H9 (cell line): ENCODE results near the gene CWH43. TPM values are rescaled to one million over a fixed set of nuclear protein-coding genes. Genes with fewer than 3 reads are reported as not detected.

Source experiments
- DNase-seq: peaks from one replicate; pipeline ENCODE4 v3.0.0-alpha.2; 2017
- H2AFZ ChIP-seq: one replicate; pipeline ENCODE4 v1.6.1; 2013; ENCODE audit warnings: mild to moderate bottlenecking, low read length, control low read depth, moderate library complexity
- H2AK5ac ChIP-seq: 2 replicates; pipeline ENCODE4 v1.6.1; 2013; ENCODE audit warnings: low read length, control low read depth, mixed read lengths; ENCODE audit not compliant: insufficient read length
- H2BK120ac ChIP-seq: one replicate; pipeline ENCODE4 v1.6.1; 2013; ENCODE audit warnings: low read depth, mild to moderate bottlenecking, low read length, control low read depth, inconsistent platforms; ENCODE audit not compliant: poor library complexity, severe bottlenecking
- H2BK12ac ChIP-seq: 2 replicates; pipeline ENCODE4 v1.6.1; 2013; ENCODE audit warnings: low read length, control low read depth, mixed read lengths, low read depth; ENCODE audit not compliant: insufficient read length
- H2BK15ac ChIP-seq: 2 replicates; pipeline ENCODE4 v1.6.1; 2013; ENCODE audit warnings: low read depth, low read length, control low read depth
- H2BK20ac ChIP-seq: one replicate; pipeline ENCODE4 v1.6.1; 2013; ENCODE audit warnings: low read depth, mild to moderate bottlenecking, low read length, control low read depth, inconsistent platforms; ENCODE audit not compliant: poor library complexity, severe bottlenecking
- H2BK5ac ChIP-seq: 2 replicates; pipeline ENCODE4 v1.6.1; 2013; ENCODE audit warnings: low read length, control low read depth, mixed read lengths; ENCODE audit not compliant: insufficient read length
- H3K14ac ChIP-seq: 2 replicates; pipeline ENCODE4 v1.6.1; 2013; ENCODE audit warnings: low read length, control low read depth; ENCODE audit not compliant: insufficient read depth
- H3K18ac ChIP-seq: 2 replicates; pipeline ENCODE4 v1.6.1; 2013; ENCODE audit warnings: low read depth, mild to moderate bottlenecking, mixed read lengths, low read length, control low read depth; ENCODE audit not compliant: insufficient read length
- H3K23ac ChIP-seq: 2 replicates; pipeline ENCODE4 v1.6.1; 2013; ENCODE audit warnings: low read length, control low read depth, mixed read lengths, low read depth; ENCODE audit not compliant: insufficient read length
- H3K23me2 ChIP-seq: 2 replicates; pipeline ENCODE4 v1.6.1; 2013; ENCODE audit warnings: low read depth, mild to moderate bottlenecking, mixed read lengths, low read length, control low read depth; ENCODE audit not compliant: insufficient read length, poor library complexity, severe bottlenecking
- H3K27ac ChIP-seq: 2 replicates; pipeline ENCODE4 v1.5.1; 2013; ENCODE audit warnings: low read length, control low read depth, mixed read lengths, low read depth; ENCODE audit not compliant: insufficient read length
- H3K27me3 ChIP-seq: 2 replicates; pipeline ENCODE4 v1.6.1; 2013; ENCODE audit warnings: low read length, control low read depth, inconsistent platforms; ENCODE audit not compliant: insufficient read depth
- H3K4ac ChIP-seq: 2 replicates; pipeline ENCODE4 v1.6.1; 2013; ENCODE audit warnings: low read depth, mild to moderate bottlenecking, control low read depth, inconsistent platforms, low read length, moderate library complexity
- H3K4me1 ChIP-seq: 2 replicates; pipeline ENCODE4 v1.6.1; 2013; ENCODE audit warnings: low read length, control low read depth, inconsistent platforms; ENCODE audit not compliant: insufficient read depth
- H3K4me2 ChIP-seq: 2 replicates; pipeline ENCODE4 v1.6.1; 2013; ENCODE audit warnings: low read length, control low read depth, mixed read lengths; ENCODE audit not compliant: insufficient read length, insufficient read depth
- H3K56ac ChIP-seq: 2 replicates; pipeline ENCODE4 v1.6.1; 2013; ENCODE audit warnings: low read depth, mild to moderate bottlenecking, mixed read lengths, low read length, control low read depth; ENCODE audit not compliant: insufficient read length
- H3K79me1 ChIP-seq: 2 replicates; pipeline ENCODE4 v1.6.1; 2013; ENCODE audit warnings: low read depth, mild to moderate bottlenecking, moderate library complexity, low read length, control low read depth, inconsistent platforms; ENCODE audit not compliant: insufficient read depth, poor library complexity, severe bottlenecking
- H3K79me2 ChIP-seq: 2 replicates; pipeline ENCODE4 v1.6.1; 2013; ENCODE audit warnings: low read length, control low read depth, inconsistent platforms; ENCODE audit not compliant: insufficient read depth
- H3K9ac ChIP-seq: 2 replicates; pipeline ENCODE4 v1.6.1; 2013; ENCODE audit warnings: low read length, control low read depth, mixed read lengths; ENCODE audit not compliant: insufficient read length; ENCODE audit errors: extremely low read depth
- H3K9me3 ChIP-seq: one replicate; pipeline ENCODE4 v1.6.1; 2013; ENCODE audit warnings: low read depth, low read length, inconsistent platforms; ENCODE audit not compliant: control insufficient read depth
- H3T11ph ChIP-seq: one replicate; pipeline ENCODE4 v1.6.1; 2013; ENCODE audit warnings: mild to moderate bottlenecking, low read length, control low read depth, inconsistent platforms
- H4K20me1 ChIP-seq: one replicate; pipeline ENCODE4 v1.6.1; 2013; ENCODE audit not compliant: control insufficient read depth, insufficient read length, insufficient read depth
- H4K5ac ChIP-seq: 2 replicates; pipeline ENCODE4 v1.6.1; 2013; ENCODE audit warnings: low read depth, mild to moderate bottlenecking, mixed read lengths, low read length, control low read depth; ENCODE audit not compliant: insufficient read length
- H4K8ac ChIP-seq: replicated peaks from 2 replicates; pipeline ENCODE4 v1.6.1; 2013; ENCODE audit warnings: low read length, control low read depth, mixed read lengths, low read depth; ENCODE audit not compliant: insufficient read length
- H4K91ac ChIP-seq: 2 replicates; pipeline ENCODE4 v1.6.1; 2013; ENCODE audit warnings: low read depth, mild to moderate bottlenecking, moderate library complexity, mixed read lengths, low read length, control low read depth; ENCODE audit not compliant: insufficient read length
- H3K27ac Mint-ChIP-seq, 3 experiments: 2 replicates in 2 of 3; 3 replicates in 1 of 3; pipeline ENCODE4 v1.8.0; 2020 to 2021; ENCODE audit warnings: mixed read lengths in 3 of 3, mild to moderate bottlenecking in 1 of 3, moderate library complexity in 1 of 3
- H3K27me3 Mint-ChIP-seq: 2 replicates; pipeline ENCODE4 v1.8.0; 2021; ENCODE audit warnings: low read depth, mild to moderate bottlenecking, moderate library complexity, mixed read lengths
- H3K36me3 Mint-ChIP-seq, 3 experiments: 2 replicates in 2 of 3; 3 replicates in 1 of 3; pipeline ENCODE4 v1.8.0; 2020 to 2021; ENCODE audit warnings: low read depth in 3 of 3, mixed read lengths in 3 of 3; ENCODE audit not compliant: insufficient read depth in 1 of 3
- H3K4me1 Mint-ChIP-seq, 2 experiments: 2 replicates each; pipeline ENCODE4 v1.8.0; 2020; ENCODE audit warnings: mixed read lengths in 2 of 2
- H3K4me3 Mint-ChIP-seq, 2 experiments: 2 replicates in 1 of 2; 3 replicates in 1 of 2; pipeline ENCODE4 v1.8.0; 2020 to 2021; ENCODE audit warnings: mild to moderate bottlenecking in 2 of 2, mixed read lengths in 2 of 2, moderate library complexity in 1 of 2
- H3K9me3 Mint-ChIP-seq, 2 experiments: 2 replicates in 1 of 2; 3 replicates in 1 of 2; pipeline ENCODE4 v1.8.0; 2020; ENCODE audit warnings: mild to moderate bottlenecking in 2 of 2, mixed read lengths in 2 of 2, moderate library complexity in 1 of 2
- CTCF ChIP-seq: fragments of 200-600 bp; sonication (generic); conservative IDR thresholded peaks from 3 replicates; pipeline ENCODE4 v1.8.0; 2021; ENCODE audit warnings: antibody characterized with exemption, mild to moderate bottlenecking
- WGBS: extraction: QIAGEN DNeasy Blood & Tissue Kit; methylation state at CpG from one replicate; pipeline ENCODE4 v1.1.7; 2013; ENCODE audit warnings: missing lambda C conversion rate, low lambda C conversion rate, mixed read lengths; ENCODE audit not compliant: insufficient read length; ENCODE audit errors: extremely low coverage; 5-methylcytosine and 5-hydroxymethylcytosine counted together
- total RNA-seq: library from RNA; stranded (reverse); gene quantifications from 2 replicates; pipeline ENCODE4 v1.2.1, GENCODE V29; 2021

The CWH43 gene
- total RNA-seq, 1 experiment from 2014 or later = not detected

GRCh38 chr4:48986654-48987164 is 634 bp downstream of the CWH43 start:
- no peak overlapping the region for H2BK15ac ChIP-seq
- no peak for DNase-seq
- no peak overlapping the region for H2BK120ac ChIP-seq
- Mint-ChIP-seq H3K27ac (no peak overlapping the region), H3K4me3 (peak overlapping the region; percentile 49 to 71), H3K36me3 (peaks cover 0 to 2% (median 0%) of the 10 kb centered on the region in 3 experiments; a peak in 2 of 7 replicates), H3K27me3 (peaks cover 59% of the 10 kb centered on the region), H3K4me1 (no peaks in the 10 kb centered on the region), H3K9me3 (peaks cover 35 to 38% of the 10 kb centered on the region in 2 experiments)
- no peaks in the 10 kb centered on the region for H3K79me2 ChIP-seq
- no peaks in the 10 kb centered on the region for H4K20me1 ChIP-seq
- no CpG with 5 or more reads among the region's 27 CpGs for WGBS
- H2AK5ac ChIP-seq = no peak overlapping the region
- H2BK12ac ChIP-seq = no peak overlapping the region
- H3K27ac ChIP-seq = no peak overlapping the region
- no peak overlapping the region for H3K9ac ChIP-seq
- H4K8ac ChIP-seq = no peak overlapping the region
- H3K23me2 ChIP-seq = peaks cover 6% of the 10 kb centered on the region
- no peak overlapping the region for H2BK20ac ChIP-seq
- no peak overlapping the region for H3K56ac ChIP-seq
- H2AFZ ChIP-seq = no peak overlapping the region
- no peak overlapping the region for H3K4ac ChIP-seq
- H3K9me3 ChIP-seq = peaks cover 8% of the 10 kb centered on the region
- H4K5ac ChIP-seq = no peak overlapping the region
- no peak overlapping the region for H4K91ac ChIP-seq
- no peaks in the 10 kb centered on the region for H3K4me1 ChIP-seq
- H3K14ac ChIP-seq = no peak overlapping the region
- no peak overlapping the region for H3K18ac ChIP-seq
- H3T11ph ChIP-seq = no peak overlapping the region
- H3K79me1 ChIP-seq = no peaks in the 10 kb centered on the region
- peaks cover 10% of the 10 kb centered on the region; the same call in 1 of the 2 replicates for H3K27me3 ChIP-seq
- no peak overlapping the region for H3K23ac ChIP-seq
- peak overlapping the region; percentile 32 for H3K4me2 ChIP-seq
- TF ChIP-seq CTCF = no peak
- H2BK5ac ChIP-seq = no peak overlapping the region
